Stimulated activated CD8-positive, alpha-beta memory T cell treated with anti-CD3 and anti-CD28 coated beads, Interleukin-12 subunit alpha, Interleukin-12 subunit beta, amount 100 ng/mL, for 24 hours (primary cell): Measurements from ENCODE around the gene SS18L1.
A peak's percentile ranks its signal among the peaks of the same experiment; 100 is the strongest.

Experiments
- DNase-seq: peaks from one replicate; pipeline ENCODE4 v3.0.0-alpha.2; 2020; ENCODE audit errors: extremely low read depth

Gene SS18L1

DNA sequence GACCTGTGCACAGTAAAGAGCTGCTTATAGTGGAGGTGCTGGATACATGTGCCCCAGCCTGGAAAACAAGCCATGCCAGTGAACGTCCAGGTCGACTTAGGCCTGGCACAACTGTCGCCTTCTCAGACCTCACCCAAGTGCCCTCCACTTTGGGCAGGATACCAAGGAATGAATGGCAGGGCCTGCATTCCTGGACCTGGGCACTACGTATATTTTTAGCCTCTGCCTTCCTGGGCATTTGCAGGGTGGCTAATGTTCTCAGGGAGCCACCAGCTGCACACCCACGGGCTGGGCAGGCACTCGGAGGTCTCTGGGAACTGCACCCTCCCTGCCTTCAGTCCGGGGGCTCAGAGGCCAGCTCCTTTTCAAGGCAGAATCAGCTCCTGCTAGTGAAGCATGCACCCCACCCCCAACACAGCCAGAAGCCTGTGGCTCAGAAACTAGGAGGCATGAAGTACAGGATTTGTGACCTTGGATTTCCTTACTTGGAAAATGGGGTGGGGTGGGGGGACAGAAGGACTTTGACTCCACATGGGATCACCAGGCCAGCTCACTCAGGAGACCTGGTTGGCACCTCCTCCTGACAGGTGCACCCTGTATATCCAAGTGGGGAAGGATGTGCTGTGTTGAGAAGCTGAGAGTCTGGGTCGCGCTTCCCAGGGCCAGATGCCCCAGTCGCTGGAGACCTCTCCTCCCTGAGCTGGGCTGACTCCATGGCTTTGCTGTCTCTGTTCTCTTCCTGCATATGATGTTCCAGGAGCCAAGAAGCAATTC is 23.8 kb upstream of the SS18L1 start:
- DNase-seq: no peak

DNA sequence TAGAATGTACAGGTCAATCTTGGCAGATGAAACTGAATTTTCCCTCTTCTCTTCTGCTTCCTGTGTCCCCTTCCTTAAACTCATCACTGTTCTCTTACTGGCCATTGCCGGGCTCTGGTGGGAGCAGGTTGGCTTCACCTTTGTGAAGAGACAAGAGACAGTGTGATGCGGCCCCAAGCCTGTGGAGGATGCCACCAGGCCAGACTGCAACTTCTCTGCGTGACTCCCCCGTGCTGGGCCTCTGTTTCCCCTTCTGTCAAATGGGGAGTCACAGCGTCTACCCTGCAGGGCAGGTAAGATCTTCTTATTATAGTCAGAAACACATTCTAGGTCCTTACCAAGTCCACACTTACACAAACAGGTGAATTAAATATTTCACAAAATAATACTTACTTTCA is 23.2 kb upstream of the SS18L1 start:
- DNase-seq: no peak

DNA sequence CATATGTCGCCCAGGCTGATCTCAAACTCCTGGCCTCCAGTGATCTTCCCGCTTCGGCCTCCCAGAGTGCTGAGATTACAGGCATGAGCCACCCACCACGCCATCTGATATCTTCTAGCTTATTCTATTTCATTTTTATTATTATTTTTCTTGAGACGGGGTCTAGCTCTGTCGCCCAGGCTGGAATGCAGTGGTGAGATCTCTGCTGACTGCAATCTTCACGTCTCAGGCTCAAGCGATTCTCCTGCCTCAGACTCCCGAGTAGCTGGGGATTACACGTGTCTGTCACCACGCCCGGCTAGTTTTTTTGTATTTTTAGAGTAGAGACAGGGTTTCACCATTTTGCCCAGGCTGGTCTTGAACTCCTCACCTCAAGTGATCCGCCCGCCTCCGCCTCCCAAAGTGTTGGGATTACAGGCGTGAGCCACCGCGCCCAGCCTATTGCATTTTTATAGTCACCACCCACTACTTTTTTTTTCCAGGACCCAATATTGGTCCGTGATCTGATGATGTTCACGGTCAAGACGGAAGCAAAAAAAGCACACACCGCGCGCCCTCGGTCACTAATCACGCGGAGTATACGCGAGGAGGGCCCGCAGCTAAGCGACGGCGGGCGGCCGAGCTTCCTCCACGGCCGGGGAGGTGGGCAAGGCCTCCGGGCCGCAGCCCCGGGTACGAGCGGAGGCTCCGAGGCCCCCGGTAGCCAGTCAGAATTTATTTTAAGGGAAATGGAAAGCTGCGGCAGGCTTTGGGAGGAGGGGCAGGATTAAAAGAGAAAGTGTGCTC is 22.4 kb upstream of the SS18L1 start:
- no peak for DNase-seq

DNA sequence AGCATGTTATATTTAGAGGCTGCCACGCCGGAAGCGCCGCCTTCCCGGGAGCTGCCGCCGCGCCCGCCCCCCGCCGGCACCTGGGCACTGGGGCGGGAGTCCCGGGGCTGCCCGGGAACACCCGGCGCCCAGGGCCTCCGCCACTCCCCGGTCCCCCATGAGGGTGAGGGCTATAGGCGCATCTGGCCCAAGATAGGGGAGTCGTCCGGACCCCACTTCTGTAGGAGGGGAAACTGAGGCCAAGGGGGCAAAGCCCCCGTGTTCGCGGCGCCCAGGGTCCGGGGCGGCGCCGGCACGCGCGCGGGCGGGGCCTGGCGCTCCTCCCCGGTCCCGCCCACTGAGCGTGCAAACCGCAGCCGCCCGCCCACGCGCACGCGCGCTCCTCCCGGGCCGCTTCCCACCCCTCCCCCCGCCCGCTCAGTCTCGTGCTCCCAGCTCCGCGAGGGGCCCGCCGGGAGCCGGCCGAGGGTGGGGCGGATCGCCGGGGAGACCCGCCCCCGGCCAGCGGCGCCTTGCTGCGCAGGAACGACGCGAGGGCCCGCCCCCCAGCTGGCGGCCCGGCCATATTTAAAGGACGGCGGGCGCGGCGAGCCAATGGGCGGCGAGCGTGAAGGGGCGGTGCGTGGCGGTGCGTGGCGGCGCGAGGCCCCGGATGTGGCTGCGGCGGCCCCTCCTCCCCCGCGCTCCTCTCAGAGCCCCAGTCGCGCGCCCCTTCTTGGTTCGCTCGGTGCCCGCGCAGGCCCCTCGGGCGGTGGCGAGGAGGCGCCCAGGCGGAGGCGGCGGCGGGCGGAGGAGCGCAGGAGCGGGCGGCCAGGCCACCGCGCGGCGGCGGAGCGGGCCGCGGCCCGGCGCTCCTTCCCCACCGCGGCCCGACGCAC is 21.6 kb upstream of the SS18L1 start, which contains the start of gene LSM14B:
Gene LSM14B, plus strand, starts transcription at position 700 of the 878 bp plus-strand sequence. CDS start 192 bp downstream, outside the sequence.
- peak; percentile 93 for DNase-seq

DNA sequence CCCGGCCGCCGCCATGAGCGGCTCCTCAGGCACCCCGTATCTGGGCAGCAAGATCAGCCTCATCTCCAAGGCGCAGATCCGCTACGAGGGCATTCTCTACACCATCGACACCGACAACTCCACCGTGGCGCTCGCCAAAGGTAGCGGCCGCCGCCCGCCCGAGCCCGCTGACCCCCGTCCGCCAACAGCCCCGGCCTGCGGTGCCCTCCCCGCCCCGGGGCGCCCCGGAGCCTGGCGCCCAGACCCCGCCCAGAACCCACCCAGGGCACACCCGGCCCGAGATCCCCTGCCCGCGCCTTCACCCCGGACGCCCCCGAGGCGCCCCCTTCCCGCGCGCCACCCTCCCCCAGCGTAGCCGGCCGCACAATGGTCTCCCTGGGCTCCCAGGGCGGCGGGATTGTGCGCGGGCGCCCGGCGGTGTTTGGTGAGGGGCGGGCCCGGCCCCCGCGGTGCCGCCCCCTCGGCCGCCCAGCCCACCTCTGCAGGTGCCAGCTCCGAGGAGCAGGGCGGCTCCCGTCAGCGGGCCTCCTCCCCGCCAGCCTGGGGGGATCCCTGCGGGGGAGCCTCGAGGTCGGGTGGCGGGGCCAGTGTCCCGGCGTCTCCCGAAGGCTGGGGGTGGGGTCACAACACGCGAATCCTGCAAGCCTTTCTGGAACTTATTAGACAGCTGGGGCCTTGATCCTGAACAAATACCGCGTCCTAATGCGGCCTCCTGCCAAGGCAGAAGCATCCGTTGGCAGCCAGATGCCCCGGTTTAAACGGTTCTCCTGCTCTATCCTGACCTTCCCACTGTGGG is 20.7 kb upstream of the SS18L1 start:
- no peak for DNase-seq

DNA sequence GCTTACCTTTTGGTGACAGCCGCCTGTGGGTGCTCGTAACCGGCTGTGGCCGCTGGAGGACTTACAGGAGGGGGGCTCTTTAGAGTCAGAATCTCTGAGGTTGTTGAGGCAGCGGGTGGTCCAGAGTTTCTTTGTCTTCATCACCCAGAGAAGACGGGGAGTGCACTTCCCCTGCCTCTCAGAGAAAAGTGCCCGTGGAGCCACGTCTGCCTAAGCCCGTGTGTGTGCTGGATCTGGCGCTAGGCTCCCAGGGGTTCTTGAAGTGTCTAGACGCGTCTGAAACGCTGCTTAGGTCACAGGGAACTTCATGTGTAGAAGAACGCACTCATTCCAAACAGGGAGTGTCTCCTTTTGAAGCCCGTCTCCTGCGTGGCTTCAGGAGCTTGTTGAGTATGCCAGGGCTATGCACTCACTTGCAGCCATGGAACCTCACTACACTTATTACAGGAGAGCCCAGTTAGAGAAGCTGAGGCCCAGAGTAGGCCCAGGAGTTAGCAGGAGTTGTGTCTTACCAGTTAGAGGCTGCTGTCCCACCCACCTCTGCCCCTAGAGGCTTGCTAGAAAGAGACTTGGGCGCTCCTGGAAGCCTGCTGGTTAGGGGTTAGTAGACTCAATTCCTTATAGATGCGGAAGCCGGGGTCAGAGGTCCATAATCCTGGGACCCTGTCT is 20.0 kb upstream of the SS18L1 start:
- DNase-seq: no peak

DNA sequence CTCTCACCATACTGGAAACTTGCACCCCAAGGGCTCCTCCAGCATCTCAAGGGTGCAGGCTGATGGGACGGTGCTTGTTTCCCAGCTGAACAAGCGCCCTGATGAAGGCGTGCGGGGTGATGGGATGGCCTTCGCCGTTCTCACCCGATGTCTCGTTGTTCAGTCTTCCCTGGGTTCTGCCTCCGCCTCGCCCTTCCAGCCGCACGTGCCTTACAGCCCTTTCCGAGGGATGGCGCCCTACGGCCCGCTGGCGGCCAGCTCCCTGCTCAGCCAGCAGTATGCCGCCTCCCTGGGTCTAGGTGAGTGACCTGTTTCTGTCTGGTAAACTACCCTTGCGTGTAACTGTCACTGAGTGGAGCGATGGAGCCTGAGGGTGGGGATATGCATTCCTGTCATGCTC is 17.4 kb upstream of the SS18L1 start:
- DNase-seq: no peak

DNA sequence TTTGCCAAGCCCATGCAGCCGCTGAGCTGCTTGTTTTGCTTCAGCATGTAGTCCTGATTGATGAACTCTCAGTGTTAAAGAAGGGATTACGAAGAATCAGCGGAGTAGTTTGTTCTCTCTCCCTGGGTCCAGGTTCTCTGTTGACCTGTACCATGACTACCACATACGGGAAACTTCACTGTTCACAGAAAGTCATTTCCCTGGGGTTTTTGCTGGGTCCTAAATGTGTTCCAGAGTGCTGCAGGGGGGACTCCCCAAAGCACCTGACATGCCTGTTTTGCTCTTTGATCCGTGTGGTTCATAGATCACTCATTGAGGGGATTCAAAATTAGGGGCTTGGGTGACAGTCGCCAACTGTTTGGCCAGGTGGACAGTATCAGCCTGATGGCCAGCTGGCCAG is 15.8 kb upstream of the SS18L1 start:
- DNase-seq: no peak

DNA sequence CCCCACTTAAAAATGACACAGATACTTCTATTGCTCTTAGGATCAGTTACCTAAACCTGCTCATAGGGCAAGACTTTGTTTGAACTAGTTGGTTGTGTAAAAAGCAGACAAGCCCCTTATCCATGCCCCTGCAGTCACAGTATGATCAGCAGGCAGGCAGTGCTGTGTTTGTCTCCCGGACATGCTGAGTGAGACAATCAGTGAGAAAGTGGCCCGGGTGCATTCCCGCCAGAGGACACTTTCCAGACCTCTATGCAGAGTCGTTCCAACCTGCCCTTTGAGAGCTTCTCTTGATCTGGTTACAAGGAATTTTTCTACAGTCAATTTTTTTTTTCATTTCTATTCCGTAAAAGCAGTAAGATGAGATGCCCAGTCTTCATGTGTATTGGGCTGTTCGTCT is 15.1 kb upstream of the SS18L1 start:
- no peak for DNase-seq

DNA sequence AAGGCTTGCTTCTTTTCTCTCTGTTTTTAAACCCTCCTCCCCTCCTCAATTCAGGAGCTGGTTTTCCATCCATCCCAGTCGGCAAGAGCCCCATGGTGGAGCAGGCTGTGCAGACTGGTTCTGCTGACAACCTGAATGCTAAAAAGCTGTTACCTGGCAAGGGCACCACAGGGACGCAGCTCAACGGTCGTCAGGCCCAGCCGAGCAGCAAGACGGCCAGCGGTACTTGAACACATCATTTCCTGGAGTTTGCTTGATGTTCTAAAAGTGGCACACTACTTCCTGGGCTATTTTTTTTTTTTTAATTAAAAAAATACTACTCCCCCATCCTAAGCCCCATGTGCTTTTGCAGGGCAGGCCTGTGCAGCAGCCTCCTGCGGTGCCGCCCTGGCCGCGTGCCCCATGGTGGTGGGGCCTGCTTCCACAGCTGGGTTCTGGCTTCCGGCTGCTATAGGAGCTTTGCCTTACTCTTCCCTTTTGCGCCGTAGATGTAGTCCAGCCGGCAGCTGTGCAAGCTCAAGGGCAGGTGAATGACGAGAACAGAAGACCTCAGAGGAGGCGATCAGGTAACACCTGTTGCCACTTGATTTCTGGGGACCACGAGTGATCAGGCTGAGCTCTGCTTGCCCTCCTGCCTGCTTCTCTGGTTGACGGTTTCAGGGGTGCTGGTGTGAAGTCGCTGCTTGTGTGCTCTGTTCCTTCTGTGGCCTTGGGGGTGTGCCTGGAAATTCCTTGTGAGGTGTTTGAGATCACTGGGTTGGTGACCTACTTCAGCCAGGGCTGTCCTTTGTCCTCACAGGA is 13.6 kb upstream of the SS18L1 start:
- DNase-seq: no peak

DNA sequence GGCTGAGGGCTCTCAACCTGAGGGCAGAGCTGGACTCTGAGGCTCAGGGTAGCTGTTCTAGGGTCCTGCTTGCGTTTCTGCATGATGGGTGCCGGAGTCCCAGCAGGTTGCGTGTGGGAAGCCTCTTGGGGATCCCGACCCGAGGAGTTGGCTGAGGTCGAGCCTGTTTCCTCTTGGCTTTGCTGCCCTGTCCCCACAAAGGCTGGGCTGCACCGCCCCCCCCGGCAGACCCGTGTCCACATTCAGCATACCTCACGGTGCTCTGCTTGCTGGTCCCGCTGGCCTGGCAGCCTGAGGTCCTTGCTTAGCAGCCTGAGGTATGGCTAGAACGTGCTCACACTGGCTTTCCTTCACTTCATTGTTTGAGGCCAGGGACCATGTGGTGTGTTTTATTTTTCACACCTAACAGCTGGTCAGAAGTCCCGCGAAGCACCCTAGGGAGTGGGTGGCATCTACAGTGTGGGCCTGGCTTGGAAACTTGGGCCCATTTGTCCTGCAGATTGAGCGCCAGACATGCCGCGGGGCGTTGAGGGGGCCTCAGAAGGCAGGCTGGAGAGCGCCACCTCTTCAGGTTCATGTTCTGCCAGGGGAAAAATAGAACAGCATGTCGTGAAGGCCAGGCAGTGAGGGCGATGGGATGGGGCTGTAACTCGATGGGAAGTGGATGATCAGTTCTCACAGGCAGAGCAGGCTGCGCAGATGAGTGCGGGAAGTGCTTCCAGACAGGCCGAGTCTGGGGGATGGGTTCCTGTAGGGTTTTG is 11.8 kb upstream of the SS18L1 start:
- DNase-seq: no peak

DNA sequence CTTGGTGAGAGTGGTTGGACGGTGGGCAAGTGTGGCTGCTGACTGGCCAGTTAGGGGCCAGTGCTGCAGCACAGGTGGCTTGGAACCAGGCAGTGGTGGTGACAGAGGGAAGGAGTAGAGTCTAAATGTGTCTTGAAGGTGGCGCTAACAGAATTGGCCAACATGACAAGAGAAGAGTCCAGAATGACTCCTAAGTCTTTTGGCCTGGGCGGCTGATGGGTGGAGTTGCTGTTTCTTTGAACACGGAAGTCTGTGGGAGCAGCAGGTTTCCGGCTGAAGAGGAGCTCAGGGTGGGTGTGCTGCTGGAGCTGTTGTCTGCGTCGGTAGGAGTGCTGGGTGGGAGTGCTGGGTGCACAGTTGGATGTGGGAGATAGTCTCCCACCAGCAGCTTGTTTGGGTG is 11.1 kb upstream of the SS18L1 start:
- DNase-seq: no peak

DNA sequence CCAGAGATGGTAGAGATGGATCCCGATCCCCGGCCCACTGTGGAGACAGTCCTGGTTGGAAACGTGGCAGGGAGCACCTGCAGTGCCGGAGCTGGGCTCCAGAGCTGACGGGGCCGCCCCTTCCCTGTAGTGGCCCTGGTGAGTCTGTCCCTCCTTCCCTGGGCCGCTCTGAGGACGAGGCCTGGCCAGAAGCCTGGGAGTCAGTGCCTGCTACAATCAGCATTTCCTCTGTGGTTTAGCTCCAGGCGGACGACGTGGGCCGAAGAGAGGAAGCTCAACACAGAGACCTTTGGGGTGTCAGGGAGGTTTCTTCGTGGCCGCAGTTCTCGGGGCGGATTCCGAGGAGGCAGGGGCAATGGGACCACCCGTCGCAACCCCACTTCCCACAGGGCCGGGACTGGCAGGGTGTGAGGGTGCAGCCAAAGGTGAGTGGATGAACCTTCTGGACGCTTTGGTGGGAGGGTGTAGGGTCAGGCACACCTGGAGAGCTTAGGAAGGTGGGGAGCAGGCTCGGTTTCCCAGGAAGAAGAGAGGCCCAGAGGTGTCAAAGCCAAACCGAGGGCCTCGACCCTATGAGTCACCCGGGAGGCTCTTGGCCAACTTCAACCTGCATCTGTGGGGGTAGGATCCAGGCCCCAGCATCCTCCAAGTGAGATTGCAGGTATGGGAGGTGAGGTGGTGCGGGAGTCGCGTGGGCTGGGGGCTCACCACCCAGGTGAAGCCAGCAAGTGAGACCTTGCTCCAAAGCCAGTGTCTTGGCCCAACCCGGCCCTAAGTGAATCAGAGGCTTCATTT is 10.3 kb upstream of the SS18L1 start:
- no peak for DNase-seq

DNA sequence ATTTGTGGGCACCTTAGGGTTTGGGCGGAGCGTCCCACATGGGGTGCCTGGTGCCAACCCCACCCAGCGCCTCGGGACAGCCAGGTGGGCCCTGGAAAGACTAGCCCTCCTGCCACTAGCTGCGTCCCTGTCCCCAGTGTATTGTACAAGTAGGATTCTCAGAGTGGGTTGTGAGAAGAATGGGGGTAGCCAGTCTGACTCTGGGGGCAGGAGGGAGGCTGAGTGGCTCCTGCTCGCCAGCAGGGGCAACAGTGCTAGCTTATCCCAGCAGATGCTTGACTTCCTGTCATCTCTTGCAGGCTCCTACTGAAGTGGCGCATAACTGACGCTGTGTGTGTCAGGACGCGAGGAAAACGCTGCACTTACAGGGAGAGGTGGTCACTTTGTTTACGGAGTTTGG is 9.7 kb upstream of the SS18L1 start:
- DNase-seq: no peak

DNA sequence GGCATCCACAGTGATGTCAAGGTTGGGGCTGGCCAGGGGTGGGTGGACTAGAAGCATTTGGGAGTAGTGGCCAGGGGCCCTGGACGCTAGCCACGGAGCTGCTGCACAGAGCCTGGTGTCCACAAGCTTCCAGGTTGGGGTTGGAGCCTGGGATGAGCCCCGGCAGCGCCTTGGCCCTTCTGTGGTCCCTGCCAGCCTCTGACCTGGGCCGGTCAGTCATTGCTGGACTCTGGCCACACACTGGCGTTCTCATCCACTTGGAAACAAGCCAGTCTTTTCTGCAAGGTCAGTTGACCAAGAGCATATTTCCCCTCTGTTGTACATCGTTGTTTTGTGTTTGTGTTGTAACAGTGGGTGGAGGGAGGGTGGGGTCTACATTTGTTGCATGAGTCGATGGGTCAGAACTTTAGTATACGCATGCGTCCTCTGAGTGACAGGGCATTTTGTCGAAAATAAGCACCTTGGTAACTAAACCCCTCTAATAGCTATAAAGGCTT is 8.8 kb upstream of the SS18L1 start:
- no peak for DNase-seq

DNA sequence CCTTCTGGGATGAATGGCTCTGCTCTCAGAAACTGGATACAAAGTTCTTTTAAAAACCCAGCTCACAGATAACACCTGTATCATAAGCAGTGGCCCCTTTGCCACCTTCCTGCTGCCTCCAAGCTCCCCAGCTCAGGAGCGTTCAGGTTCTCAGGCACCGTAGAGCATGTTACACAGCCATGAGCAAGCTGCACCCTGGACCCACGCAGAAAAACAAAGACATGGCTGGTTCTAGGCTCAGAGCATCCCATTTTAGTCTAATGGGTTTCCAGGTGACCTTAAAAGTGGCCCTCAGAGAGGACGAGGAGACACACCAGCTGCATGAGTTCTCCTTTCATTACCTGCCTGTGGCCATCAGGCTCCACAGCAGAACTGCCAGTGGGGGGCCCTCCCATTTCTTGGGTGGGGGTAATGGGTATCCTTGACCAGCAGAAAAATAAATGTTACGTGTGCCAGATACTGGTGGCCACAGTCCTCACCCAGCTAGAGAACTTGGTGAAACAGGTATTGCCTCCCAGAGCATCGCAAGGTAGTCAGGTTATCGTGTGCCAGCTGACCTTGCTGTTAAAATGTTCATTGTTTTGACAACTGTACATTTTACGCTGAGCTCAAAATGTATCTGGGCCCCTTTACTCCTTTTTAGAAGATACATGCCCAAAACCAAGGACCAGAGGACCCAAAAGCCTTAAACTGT is 7.8 kb upstream of the SS18L1 start:
- no peak for DNase-seq

DNA sequence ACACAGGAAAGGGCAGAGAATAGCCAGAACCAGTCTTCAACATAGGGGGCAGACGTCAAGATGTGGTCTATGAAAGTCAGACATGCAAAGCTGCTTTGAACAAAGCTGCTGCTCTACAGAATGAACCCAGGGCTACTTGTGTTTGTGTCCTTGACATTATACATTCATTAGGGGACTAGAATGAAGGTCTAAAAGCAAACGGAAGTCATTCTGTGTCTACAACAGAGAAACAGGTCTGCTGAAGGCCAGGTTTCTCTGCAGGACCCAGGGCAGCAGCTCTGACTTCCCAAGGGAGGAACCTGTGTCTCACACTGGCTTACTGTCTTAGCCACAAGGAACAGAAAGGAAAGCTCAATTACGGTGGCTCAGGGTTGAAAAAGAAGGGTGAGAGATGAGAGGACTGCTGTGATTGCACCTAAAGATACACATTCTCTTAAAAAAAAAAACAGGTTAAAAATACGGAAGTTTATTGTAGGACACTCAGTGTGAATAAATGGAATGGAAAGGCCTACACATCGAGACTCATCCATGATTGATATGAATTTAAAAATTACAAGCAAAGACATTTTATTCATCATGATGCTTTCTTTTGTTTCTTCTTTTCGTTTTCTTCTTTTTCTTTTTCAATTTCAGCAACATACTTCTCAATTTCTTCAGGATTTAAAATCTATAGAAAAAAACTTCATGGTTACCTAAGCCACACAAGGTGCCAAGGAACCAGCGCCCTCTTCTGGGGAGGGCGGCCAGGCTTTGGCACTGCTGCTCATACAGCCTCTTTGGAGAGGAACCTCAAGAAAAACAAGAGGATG is 7.1 kb upstream of the SS18L1 start:
- DNase-seq: no peak
